Astrocyte (in vitro differentiated cells and primary cell): ENCODE results near the gene CWH43. TPM values are rescaled to one million over a fixed set of nuclear protein-coding genes. Genes with fewer than 3 reads are reported as not detected.
A peak's percentile ranks its signal among the peaks of the same experiment; 100 is the strongest.

ENCODE experiments used
- DNase-seq: peaks from one replicate; pipeline ENCODE4 v3.0.0-alpha.2; 2010; ENCODE audit warnings: low read depth
- FAIRE-seq: peaks from 2 replicates; lab custom pipeline; 2011; peaks lifted over from hg19 to GRCh38; lab: Jason Lieb, UNC
- H2AFZ ChIP-seq: 2 replicates; pipeline ENCODE4 v1.6.0; 2012; ENCODE audit warnings: low read depth, low read length, inconsistent platforms
- H3K27ac ChIP-seq: 2 replicates; pipeline ENCODE4 v1.5.1; 2011; ENCODE audit warnings: low read depth, low read length, inconsistent platforms
- H3K27me3 ChIP-seq: 2 replicates; pipeline ENCODE4 v1.6.0; 2011; ENCODE audit warnings: low read length, inconsistent platforms; ENCODE audit not compliant: insufficient read depth
- H3K36me3 ChIP-seq: 2 replicates; pipeline ENCODE4 v1.5.1; 2011; ENCODE audit warnings: low read length, inconsistent platforms; ENCODE audit not compliant: insufficient read depth
- H3K4me1 ChIP-seq: 2 replicates; pipeline ENCODE4 v1.5.1; 2011; ENCODE audit warnings: low read length, inconsistent platforms; ENCODE audit not compliant: insufficient read depth
- H3K4me2 ChIP-seq: 2 replicates; pipeline ENCODE4 v1.6.0; 2012; ENCODE audit warnings: low read length, inconsistent platforms
- H3K4me3 ChIP-seq: 2 replicates; pipeline ENCODE4 v1.5.1; 2011; ENCODE audit warnings: low read depth, mild to moderate bottlenecking, low read length, inconsistent platforms; ENCODE audit not compliant: insufficient read depth
- H3K79me2 ChIP-seq: 2 replicates; pipeline ENCODE4 v1.6.0; 2012; ENCODE audit warnings: mild to moderate bottlenecking, low read length, inconsistent platforms; ENCODE audit not compliant: insufficient read depth
- H3K9ac ChIP-seq: 2 replicates; pipeline ENCODE4 v1.6.0; 2012; ENCODE audit warnings: mild to moderate bottlenecking, low read length, inconsistent platforms
- H3K9me3 ChIP-seq: 2 replicates; pipeline ENCODE4 v1.5.1; 2012; ENCODE audit warnings: low read depth, mild to moderate bottlenecking, low read length, inconsistent platforms; ENCODE audit not compliant: insufficient read depth
- H4K20me1 ChIP-seq: 2 replicates; pipeline ENCODE4 v1.6.0; 2012; ENCODE audit warnings: low read length, inconsistent platforms; ENCODE audit not compliant: insufficient read depth
- H3K27ac Mint-ChIP-seq: one replicate; pipeline ENCODE4 v1.8.0; 2021; ENCODE audit warnings: mild to moderate bottlenecking, mixed read lengths; ENCODE audit not compliant: unreplicated experiment
- H3K27me3 Mint-ChIP-seq: one replicate; pipeline ENCODE4 v1.8.0; 2021; ENCODE audit warnings: low read depth, mixed read lengths; ENCODE audit not compliant: unreplicated experiment
- H3K36me3 Mint-ChIP-seq: one replicate; pipeline ENCODE4 v1.8.0; 2021; ENCODE audit warnings: low read depth, mixed read lengths; ENCODE audit not compliant: unreplicated experiment
- H3K4me1 Mint-ChIP-seq: one replicate; pipeline ENCODE4 v1.8.0; 2021; ENCODE audit warnings: low read depth, mixed read lengths; ENCODE audit not compliant: unreplicated experiment
- H3K4me3 Mint-ChIP-seq: one replicate; pipeline ENCODE4 v1.8.0; 2021; ENCODE audit warnings: mild to moderate bottlenecking, moderate library complexity, mixed read lengths; ENCODE audit not compliant: unreplicated experiment
- H3K9me3 Mint-ChIP-seq: one replicate; pipeline ENCODE4 v1.8.0; 2021; ENCODE audit warnings: mild to moderate bottlenecking, mixed read lengths; ENCODE audit not compliant: unreplicated experiment
- CTCF ChIP-seq: IDR thresholded peaks from 2 replicates; pipeline ENCODE4 v1.5.1; 2011; ENCODE audit warnings: low read depth, mild to moderate bottlenecking, inconsistent platforms, low read length, moderate library complexity; ENCODE audit not compliant: insufficient read depth
- EZH2 ChIP-seq: IDR thresholded peaks from 2 replicates; pipeline ENCODE4 v1.6.1; 2012; ENCODE audit warnings: mild to moderate bottlenecking, low read length, inconsistent platforms; ENCODE audit not compliant: insufficient read depth
- total RNA-seq: library from RNA; stranded (reverse); gene quantifications from 2 replicates; pipeline ENCODE4 v1.2.1, GENCODE V29; 2021

Gene CWH43
- total RNA-seq, 1 donor from 2014 or later, result not detected

- TF ChIP-seq CTCF (no peak), EZH2 (no peak)
- Mint-ChIP-seq H3K27ac (peak overlapping the region; percentile 81), H3K9me3 (no peaks in the 10 kb centered on the region), H3K36me3 (no peaks in the 10 kb centered on the region), H3K27me3 (no peaks in the 10 kb centered on the region), H3K4me1 (peaks cover 5% of the 10 kb centered on the region), H3K4me3 (no peak overlapping the region)
- H2AFZ ChIP-seq, result no peak overlapping the region
- H3K4me3 ChIP-seq, result no peak overlapping the region
- H3K9ac ChIP-seq, result no peak overlapping the region
- no peaks in the 10 kb centered on the region for H4K20me1 ChIP-seq
- FAIRE-seq (peak; percentile 76), DNase-seq (peak; percentile 93)
- peak overlapping the region; percentile 12 for H3K4me2 ChIP-seq
- H3K4me1 ChIP-seq, result peaks cover 9% of the 10 kb centered on the region
- no peaks in the 10 kb centered on the region for H3K27me3 ChIP-seq
- peak overlapping the region; percentile 63 for H3K27ac ChIP-seq
- no peaks in the 10 kb centered on the region for H3K79me2 ChIP-seq
- H3K36me3 ChIP-seq, result no peaks in the 10 kb centered on the region
- H3K9me3 ChIP-seq, result peaks cover 2% of the 10 kb centered on the region
These were observed 46.3 kb upstream of the CWH43 start for GRCh38 chr4:48939785-48940184.

- Histone ChIP-seq H3K4me3 (no peak overlapping the region), H3K9ac (no peak overlapping the region), H3K4me1 (peaks cover 9% of the 10 kb centered on the region), H3K79me2 (no peaks in the 10 kb centered on the region), H3K9me3 (no peaks in the 10 kb centered on the region), H3K27me3 (no peaks in the 10 kb centered on the region), H3K36me3 (no peaks in the 10 kb centered on the region), H4K20me1 (no peaks in the 10 kb centered on the region), H2AFZ (no peak overlapping the region), H3K27ac (no peak overlapping the region), H3K4me2 (no peak overlapping the region)
- FAIRE-seq (no peak), DNase-seq (no peak)
- Mint-ChIP-seq H3K36me3 (no peaks in the 10 kb centered on the region), H3K4me3 (no peak overlapping the region), H3K9me3 (peaks cover 5% of the 10 kb centered on the region), H3K4me1 (peaks cover 5% of the 10 kb centered on the region), H3K27ac (no peak overlapping the region), H3K27me3 (no peaks in the 10 kb centered on the region)
- TF ChIP-seq EZH2, result no peak
- no peak for TF ChIP-seq CTCF
These were observed 42.7 kb upstream of the CWH43 start for GRCh38 chr4:48943387-48943786.

GRCh38 chr4:48944252-48944651, 41.8 kb upstream of the CWH43 start:
- Histone ChIP-seq H3K4me3 (no peak overlapping the region), H3K27me3 (no peaks in the 10 kb centered on the region), H3K4me2 (peak overlapping the region; percentile 0), H4K20me1 (no peaks in the 10 kb centered on the region), H3K9ac (no peak overlapping the region), H3K27ac (peak overlapping the region; percentile 15), H3K9me3 (no peaks in the 10 kb centered on the region), H3K79me2 (no peaks in the 10 kb centered on the region), H3K4me1 (peaks cover 9% of the 10 kb centered on the region), H2AFZ (peak overlapping the region; percentile 59), H3K36me3 (no peaks in the 10 kb centered on the region)
- Mint-ChIP-seq H3K4me1 (peaks cover 7% of the 10 kb centered on the region), H3K27me3 (no peaks in the 10 kb centered on the region), H3K4me3 (no peak overlapping the region), H3K36me3 (no peaks in the 10 kb centered on the region), H3K27ac (no peak overlapping the region), H3K9me3 (peaks cover 5% of the 10 kb centered on the region)
- FAIRE-seq (no peak), DNase-seq (peak; percentile 55)
- TF ChIP-seq CTCF (no peak), EZH2 (no peak)
